Astrocyte of the cerebellum (primary cell): ENCODE measurements around the gene OR2C1.

Experiments
- DNase-seq: peaks from one replicate; pipeline ENCODE4 v3.0.0-alpha.2; 2011; ENCODE audit warnings: low read depth
- H3K4me3 ChIP-seq: 2 replicates; pipeline ENCODE4 v1.5.1; 2011; ENCODE audit warnings: mild to moderate bottlenecking, low read depth, low read length, moderate library complexity
- CTCF ChIP-seq: IDR thresholded peaks from 2 replicates; pipeline ENCODE4 v1.5.1; 2012; ENCODE audit warnings: low read length, low read depth, moderate library complexity, mild to moderate bottlenecking; ENCODE audit errors: missing control alignments
- in situ Hi-C: cut with HindIII; loops from 2 replicates; pipeline ENCODE4 v1.10.0; 2017; ENCODE audit warnings: low sequenced_read_pairs

The OR2C1 gene

GRCh38 chr16:3401719-3402397 is 46.2 kb downstream of the OR2C1 start:
- no peak for DNase-seq
- peak overlapping the region; percentile 87 for H3K4me3 ChIP-seq
- in situ Hi-C loops = loop anchor here (5.0 kb wide), 1 partner anchor 85 kb away; no protein-coding TSS in a partner anchor
- TF ChIP-seq CTCF = no peak
